GM19351 (cell line): ENCODE data around the gene CLIC5.

ENCODE experiments used
- ATAC-seq: cut with Tn5 transposase; IDR thresholded peaks from one replicate; pipeline ENCODE4 v1.9.1; 2021; ENCODE audit warnings: mild to moderate bottlenecking, moderate library complexity; ENCODE audit not compliant: unreplicated experiment

Gene CLIC5

DNA sequence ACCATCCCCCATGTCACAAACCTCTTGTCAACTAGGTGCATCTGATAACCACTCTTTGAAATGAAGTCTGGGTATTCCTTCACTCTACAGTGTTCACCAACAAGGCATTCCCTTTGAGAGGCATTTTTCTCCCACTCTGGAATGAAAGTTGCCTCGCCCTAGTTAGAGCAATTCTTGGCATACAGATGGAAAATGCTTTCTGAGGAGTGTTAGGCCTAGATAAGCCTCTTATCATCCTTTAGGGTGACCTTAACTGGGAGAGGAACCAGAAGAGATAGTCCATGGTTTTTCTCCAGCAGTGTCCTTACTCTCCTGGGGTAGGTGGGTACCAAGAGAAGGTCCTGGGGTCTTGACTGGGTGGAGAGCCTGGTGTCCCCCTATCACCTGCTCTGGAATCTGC is 14.8 kb downstream of the CLIC5 start:
- no peak for ATAC-seq

DNA sequence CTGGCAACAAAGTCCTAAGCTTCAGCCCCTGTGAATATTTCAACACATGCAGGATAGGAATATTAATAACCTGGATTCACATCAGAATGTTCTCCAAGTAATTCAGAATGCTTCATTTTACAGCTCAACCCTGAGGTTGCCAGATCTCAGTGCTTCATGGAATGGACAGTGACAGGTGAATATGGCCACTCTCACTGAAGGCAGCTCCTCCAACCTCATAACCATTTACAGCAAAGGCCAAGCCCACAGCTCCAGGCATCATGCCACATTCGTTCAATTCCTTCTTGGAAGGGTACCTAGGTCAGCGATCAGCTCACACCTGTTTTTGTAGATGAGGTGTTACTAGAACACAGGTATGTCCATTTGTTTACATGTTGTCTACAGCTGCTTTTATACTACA is 17.1 kb downstream of the CLIC5 start:
- no peak for ATAC-seq

DNA sequence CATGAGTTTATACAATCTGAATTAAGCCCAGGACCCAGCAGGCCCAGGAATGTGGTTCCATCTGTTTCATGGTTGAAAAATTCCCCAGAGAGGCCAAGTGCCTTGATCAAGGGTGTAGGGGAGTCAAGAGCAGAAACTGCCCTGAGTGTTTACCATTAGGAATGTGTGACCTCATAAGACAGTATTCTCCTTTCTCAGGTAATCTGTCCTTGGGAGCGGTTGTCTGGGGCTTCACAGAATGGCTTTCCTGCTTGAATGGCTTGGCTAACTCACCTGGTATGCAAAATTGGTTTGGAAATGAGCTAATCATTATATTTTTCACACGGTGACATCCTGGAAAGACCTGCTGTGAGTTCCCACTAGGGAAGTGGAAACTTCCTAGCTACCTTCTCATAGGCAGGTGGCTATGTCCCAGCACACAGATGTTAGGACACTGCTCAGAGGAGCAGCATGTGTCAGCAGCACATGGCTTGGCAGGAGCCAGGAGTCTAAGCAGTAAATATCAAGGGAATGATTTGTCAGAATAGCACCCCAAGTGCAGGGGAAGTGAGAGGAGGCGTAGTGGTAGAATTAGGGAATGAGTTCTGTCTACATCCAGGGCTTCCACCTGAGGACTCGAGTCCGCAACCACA is 17.7 kb downstream of the CLIC5 start:
- ATAC-seq: no peak

DNA sequence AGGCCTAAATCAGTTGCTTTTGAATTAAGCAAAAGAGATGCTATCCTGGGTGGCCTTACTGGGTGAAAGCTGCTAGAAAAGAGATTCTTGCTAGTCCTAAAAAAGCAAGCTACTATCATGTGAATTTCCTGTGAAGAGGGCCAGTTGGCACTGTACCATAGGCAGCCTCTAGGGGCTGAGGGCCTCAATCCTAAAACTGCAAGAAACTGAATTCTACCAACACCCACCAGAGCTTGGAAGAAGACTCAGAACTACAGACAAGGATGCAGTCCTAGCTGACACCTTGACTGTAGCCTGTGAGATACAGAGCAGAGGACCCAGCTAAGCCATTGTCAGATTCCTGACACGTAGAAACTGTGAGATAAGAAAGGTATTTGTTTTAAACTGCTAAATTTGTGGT is 24.5 kb downstream of the CLIC5 start:
- ATAC-seq: no peak

DNA sequence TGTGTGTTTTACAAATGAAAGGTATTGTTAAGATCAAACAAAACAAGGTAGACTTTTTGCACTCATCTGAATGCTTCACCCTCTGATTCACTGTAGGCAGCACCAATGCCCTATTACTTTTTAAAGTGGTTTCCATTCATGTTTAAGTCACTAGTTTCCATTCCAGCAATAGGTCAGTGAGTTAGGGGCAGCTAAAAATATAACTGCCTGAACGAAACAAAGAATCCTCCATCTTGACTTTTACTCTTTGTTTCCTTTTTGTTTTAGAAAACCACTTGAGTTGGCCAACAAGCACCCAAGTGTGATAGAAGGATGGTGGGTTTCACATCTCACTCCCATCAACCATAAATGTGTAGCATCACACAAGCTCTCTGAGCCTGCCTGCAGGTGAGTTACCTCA is 25.5 kb downstream of the CLIC5 start:
- ATAC-seq: peak; percentile 64

DNA sequence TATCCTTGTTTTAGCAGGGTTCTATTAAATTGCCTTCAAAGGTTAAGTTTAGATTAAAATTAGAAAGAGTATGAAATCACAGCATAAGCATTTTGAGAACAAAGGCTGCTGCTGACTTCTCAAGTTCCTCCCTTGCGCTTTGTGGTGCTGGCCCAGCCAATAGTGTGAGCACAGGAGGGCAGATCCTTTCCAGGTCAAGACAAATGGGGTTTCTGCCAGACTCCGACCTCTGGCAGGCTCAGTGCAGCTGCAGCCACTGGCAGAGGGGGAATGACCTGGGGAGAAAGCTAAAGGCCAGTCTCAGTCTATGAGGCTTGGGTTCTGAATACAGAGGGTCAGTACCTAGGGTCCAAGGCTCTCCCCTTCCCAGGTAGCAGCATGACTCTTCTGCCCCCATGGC is 27.0 kb downstream of the CLIC5 start:
- no peak for ATAC-seq

DNA sequence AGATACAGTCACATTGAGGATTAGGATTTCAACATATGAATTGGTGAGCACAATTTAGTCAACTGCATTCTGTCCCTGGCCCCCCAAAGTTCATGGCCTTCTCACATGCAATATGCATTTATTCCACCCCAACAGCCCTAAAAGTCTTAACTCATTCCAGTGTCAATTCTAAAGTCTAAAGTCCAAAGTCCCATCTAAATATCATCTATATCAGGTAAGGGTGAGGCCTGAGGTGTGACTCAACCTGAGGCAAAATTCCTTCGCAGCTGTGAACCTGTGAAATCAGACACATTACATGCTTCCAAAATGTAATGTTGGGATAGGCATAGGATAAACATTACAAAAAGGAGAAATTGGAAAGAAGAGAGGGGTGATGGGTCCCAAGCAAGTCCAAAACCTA is 27.8 kb downstream of the CLIC5 start:
- no peak for ATAC-seq

DNA sequence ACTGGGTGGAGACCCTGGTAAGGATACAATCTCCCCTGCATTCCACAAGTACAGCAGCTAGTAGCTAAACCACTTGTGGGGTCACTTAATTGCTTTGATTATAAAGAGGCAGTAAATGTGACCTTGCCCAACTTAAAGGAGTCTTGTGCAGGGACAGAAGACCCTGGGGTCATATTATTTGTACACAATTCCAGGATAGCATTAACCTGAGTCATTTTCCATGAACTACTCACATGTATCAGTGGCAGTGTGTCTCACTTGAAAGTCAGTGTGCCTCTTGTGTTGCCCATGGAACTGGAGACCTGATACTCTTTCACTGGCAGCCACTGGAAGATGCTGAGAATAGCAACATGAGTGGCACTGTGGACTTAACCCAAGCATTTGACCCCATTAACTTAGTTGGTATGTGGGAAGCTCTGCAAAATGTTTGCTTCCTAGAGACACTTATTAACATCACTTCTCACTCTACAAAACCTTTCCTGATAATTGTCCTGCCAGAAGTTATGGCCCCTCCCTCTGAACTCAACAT is 28.9 kb downstream of the CLIC5 start:
- ATAC-seq: no peak

DNA sequence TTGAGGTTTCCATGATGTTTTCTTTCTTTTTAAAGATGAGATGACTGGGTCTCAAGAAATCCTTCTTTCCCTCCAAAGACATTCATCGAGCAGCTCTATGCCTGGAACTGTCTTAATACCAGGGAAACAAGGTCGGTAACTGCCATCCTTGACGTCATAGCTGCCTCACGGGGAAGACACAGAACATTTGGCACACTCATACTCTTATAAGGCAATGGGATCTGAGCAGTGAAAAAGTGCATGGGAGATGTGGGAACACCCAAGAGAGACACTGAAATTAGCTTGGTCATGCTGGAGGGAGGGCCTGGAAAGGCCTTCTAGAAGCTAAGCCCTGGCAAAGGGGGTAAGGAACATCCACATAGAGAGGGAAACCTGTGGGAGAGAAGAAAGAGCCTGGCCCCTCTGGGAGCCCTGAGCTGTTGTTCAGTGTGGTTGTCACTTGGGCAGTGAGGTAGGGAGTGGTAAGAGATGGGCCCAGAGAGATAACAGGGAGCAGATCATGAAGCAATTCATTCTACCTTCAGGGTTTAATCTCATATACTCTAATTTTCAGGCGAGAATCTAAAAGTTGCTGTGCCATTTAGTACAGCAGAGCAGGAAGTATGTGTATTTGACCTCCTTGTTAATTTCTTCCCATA is 30.8 kb downstream of the CLIC5 start:
- ATAC-seq: no peak

DNA sequence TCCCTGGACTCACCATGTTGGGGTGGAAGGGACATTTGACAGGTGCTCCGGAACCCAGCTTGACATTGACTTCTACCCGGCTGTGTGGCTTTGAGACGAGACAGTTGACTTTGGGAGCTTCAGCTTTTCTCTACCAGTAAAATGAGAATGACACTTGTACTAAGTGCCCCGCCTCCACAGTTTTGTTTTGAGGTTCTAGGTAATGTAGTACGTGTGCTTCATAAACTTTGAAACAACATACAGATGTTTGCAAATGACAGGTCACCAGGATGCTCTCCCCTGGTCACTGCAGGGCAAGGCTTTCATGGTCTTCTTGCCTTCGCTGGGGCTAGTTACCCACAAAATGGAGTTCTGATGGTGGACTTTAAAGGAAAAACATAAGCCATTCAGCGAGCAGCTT is 31.3 kb downstream of the CLIC5 start:
- no peak for ATAC-seq

DNA sequence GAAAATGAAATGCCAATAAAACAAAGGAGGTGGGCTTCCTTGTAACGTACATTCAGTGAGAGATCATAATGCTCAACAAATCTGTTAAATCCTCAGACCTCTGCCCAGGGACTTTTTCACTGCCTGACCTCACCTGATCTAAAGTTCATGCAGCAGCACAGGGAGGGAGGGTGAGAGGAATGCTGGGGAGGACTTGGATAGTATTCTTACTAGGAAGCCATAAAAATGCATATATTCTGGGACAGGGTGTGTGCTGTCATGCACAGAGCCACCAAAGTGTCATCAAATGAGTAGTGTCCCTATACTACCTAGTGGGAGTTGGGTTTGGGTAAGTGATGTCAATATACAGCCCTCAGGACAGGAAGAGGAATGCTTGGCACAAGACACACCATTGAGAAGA is 32.6 kb downstream of the CLIC5 start:
- ATAC-seq: no peak

DNA sequence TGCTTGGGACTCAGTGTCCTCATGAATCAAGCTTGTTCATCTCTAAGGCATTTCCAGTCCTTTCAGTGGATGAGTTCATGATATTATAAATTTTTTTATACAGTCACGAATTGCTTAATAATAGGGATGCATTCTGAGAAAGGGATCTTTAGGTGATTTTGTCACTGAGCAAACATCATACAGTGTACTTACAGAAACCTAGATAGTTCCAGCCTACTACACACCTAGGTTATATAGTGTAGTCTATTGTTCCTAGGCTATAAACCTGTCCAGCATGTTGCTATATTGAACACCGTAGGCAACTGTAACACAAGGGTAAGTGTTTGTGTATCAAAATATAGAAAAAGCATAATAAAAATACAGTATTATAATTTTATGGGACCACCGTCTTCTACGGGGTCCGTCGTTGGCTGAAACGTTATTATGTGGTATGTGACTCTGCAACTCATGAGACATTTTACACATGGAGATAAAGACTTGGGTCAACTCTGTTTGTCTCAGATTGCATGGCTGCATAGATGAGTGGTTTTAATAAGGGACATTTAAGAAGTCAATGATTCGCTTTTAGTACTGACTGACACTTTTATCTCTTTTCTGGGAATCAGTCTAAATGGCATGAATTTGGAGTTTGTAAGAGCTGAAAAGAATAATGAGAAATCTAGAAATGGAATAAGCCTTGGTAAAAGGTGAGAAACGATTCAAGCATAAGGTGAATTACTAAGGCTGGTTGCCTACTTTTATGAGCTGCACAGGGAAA is 33.2 kb downstream of the CLIC5 start:
- no peak for ATAC-seq

DNA sequence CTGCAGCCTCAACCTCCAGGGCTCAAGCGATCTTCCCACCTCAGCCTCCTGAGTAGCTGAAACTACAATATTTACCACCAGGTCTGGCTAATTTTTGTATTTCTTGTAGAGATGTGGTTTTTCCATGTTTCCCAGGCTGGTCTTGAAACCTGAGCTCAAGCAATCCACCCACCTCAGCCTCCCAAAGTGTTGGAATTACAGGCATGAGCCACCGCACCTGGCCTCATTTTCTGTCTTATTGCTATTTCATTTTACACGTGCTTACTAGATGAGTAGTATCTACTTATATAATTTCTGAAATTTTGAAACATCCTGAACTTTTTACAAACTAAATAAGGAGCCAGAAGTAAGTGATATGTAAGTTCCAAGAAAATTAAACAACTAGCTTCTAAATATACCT is 34.6 kb downstream of the CLIC5 start:
- no peak for ATAC-seq

DNA sequence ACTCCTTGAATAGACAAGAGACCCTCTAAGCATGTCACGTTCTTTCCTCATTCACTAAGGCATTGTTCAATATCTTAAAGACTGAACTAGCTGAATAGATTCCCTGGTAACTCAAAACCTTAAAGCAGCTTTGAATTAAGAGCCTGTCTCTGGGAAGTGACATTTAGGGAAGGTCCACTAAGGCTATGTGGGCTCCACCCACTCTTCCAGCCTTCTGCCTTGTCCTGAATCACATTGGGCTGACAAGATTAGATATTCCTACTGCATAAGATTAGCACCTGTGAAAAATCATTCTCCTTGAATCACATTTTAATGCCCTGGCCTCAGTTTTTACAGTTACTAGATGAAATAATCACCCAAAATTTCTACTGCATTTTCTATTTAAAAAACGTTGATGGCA is 36.3 kb downstream of the CLIC5 start:
- no peak for ATAC-seq

DNA sequence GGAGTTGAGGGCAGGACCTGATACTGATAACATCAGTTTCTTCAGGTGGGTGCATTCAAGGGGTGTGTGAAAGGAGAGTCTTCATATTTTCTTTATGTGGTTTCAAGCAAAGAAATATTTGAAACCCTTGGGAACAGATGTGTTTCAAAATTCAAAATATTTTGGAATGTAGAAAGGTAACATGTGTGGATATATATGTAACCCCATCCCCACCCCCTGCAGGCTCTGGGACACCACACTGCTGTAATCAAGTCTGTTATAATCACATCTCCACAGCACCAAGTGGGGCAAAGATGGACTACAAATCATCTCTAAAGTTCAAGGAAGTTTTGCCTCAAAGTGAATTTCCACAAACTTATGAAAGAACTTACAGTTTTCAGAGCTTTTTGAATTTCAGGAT is 41.1 kb downstream of the CLIC5 start:
- no peak for ATAC-seq

DNA sequence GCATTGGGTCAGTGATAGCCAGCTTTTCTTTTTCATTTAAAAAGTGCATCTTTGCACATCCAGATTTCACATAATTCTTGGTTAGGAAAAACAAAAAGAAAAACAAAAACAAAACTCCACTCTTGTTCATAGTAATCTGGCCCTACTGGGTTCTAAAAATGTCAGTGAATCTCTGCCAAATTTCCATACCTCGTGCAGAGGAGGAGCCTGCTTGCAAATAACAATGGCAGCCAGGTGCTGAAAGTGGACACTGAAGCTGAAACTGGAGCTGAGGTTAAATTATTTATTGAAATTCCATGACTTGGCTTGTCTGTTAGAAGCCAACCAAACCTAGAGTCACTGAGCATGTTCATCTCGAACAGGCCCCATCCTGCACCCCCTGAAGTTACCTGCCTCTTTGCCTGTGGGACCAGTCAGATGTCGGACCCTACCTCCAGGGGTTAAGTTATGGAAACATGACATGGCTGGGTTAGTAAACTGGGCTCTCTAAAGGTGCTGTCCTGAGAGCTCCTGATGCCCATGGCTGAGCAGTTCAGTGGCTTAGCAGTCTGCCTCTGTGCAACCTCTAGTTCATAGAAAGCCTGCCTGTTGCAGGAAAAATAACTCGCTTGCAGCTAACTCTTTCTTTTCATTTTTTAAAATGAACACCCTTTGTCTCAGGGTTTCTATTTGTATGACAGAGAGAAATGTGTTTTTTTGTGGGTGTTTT is 42.7 kb downstream of the CLIC5 start:
- ATAC-seq: no peak

DNA sequence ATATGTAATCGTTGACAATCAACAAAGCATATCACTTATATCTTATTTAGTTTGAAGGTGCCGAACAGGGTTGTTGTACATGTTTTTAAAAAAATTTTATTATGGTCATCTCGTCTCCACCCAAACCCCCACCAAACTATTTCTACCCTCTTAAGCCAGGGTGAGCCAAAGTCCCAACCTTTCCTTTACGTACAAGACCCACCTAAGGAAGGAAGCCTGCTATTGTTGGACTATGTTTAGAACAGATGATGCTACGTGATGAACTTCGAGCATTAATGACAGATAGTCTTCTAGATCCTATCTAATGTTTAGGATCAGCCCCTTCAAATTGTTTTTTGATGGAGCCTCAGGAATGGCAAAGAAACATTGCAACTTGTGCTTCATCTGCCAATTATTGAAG is 44.4 kb downstream of the CLIC5 start:
- ATAC-seq: no peak

DNA sequence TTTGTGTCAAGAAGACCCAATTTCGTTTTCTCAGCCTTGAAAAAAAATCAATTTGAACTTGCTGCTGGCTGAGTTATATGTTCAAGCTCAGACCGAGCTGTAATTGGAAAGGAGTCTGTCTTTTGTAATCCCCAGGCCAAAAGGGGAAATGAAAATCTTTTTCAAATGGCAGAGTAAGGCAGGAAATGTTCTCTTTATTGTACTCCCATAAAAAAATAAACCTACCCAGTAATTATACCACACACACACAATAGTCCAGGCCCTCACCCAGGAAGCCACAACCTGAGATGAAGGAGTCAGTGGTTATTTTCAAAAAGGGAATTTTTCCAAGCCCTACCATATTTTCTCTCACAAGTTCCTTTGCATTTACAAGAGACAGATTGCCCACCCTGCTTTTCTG is 45.3 kb downstream of the CLIC5 start:
- ATAC-seq: no peak

DNA sequence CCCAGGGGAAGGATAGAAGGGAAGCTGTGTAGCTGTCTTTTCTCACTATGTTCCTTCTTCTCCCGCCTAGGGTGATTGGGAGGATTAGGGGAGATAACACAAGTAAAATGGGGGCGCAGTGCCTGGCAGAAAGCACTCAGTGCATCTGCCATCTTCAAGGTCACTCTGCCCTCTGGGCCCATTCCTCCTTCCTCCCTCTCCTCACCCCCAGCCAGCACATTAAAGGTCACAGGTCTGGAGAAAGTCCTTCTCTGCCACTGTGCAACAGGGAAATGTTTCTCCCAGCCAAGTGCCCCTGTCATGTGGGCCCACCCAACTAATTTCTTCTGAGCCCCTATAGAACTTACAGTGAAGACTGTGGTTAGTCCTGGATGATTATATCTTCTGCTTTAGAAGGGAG is 45.8 kb downstream of the CLIC5 start:
- ATAC-seq: no peak

DNA sequence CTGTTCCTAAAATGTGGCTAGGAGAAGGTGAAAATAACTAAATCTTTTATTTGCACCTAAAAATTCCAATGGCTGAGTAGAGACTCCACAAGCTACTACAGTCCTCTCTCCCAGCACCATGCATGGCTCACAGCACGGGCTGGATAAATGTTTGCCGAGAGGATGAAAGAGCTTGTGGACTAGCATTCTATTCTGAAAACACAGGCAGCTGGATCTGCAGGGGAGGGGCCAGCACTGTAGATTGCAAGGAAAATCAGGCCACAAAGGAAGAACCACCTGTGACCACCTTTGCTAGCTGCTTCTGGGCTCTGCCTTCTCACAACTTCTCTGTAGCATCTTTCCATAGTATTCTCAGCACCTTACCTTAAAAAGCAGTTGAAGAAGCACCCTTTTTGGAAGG is 46.6 kb downstream of the CLIC5 start:
- ATAC-seq: no peak

DNA sequence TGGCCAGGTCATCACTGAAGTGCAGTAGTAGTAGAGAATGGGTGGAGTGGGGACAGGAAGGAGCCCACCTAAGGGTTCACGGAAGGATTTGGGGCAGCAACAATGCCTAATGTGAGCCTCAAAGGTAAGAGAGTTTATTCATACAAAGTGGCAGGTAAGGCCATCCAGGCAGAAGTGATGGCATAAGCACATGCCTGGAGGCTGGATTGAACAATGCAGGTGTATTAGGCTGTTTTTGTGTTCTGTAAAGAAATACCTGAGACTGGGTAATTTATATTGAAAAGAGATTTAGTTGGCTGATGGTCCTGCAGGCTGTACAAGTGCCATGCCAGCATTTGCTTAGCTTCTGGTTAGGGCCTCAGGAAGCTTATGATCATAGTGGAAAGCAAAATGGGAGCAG is 48.3 kb downstream of the CLIC5 start:
- no peak for ATAC-seq

DNA sequence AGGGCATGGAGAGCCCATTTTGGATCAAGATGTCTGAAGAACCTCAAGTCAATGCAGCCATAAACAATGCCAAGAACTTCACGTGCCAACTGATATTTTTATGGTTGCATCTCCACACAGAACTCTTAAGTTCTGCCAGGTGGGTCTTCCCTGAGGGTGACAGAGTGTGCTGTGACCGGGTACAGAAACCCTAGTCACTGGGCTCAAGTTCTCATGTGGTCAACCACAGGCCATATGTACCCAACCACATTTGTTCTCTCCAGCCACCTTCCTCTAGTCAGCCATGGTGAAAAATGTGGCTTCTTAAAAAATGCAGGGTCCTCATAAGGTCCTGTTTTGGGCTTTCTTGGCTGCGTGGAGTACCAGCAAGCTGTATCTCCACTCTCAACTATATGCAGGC is 48.9 kb downstream of the CLIC5 start:
- ATAC-seq: no peak
